Suppressor macrophage treated with lipopolysaccharide for 1 hour (primary cell): ENCODE measurements around the gene ARHGAP24.
"Not testable (repeated sequence)": the region's sequence is repeated elsewhere in the genome, so short reads cannot be mapped to it uniquely, and the experiment has no call there.

Experiments used
- DNase-seq, 3 donors: peaks; one replicate each; pipeline ENCODE4 v3.0.0-alpha.2; 2020 to 2022

ARHGAP24 gene

GRCh38 chr4:85659610-85660218 lies 184.8 kb downstream of the ARHGAP24 start:
- peak; percentile 45 to 80 (median 65) for DNase-seq

GRCh38 chr4:85666625-85667024 lies 191.7 kb downstream of the ARHGAP24 start:
- not testable (repeated sequence) for DNase-seq

- peak in 2 of 3 donors; percentile 27 to 45 for DNase-seq
These were observed 194.3 kb downstream of the ARHGAP24 start for GRCh38 chr4:85669204-85669603.

- DNase-seq, result no peak
These were observed 195.1 kb downstream of the ARHGAP24 start for GRCh38 chr4:85669992-85670548.

- DNase-seq, result no peak
These were observed 196.2 kb downstream of the ARHGAP24 start for GRCh38 chr4:85671120-85671519.

- peak in 2 of 3 donors; percentile 36 to 41 for DNase-seq
These were observed 197.2 kb downstream of the ARHGAP24 start for GRCh38 chr4:85672116-85672515.

- peak in 1 of 3 donors; percentile 24 for DNase-seq
These were observed 198.0 kb downstream of the ARHGAP24 start for GRCh38 chr4:85672959-85673358.

- DNase-seq, result peak in 1 of 3 donors; percentile 20
These were observed 198.6 kb downstream of the ARHGAP24 start for GRCh38 chr4:85673540-85673939.

- no peak for DNase-seq
These were observed 200.4 kb downstream of the ARHGAP24 start for GRCh38 chr4:85675076-85676049.

- DNase-seq, result no peak
These were observed 201.1 kb downstream of the ARHGAP24 start for GRCh38 chr4:85676050-85676425.

GRCh38 chr4:85676850-85677590 lies 202.1 kb downstream of the ARHGAP24 start:
- DNase-seq, result no peak

- peak; percentile 86 to 96 (median 94) for DNase-seq
These were observed 206.3 kb downstream of the ARHGAP24 start for GRCh38 chr4:85681221-85681657.

GRCh38 chr4:85681921-85682320 lies 207.0 kb downstream of the ARHGAP24 start:
- DNase-seq, result no peak

GRCh38 chr4:85682391-85682790 lies 207.4 kb downstream of the ARHGAP24 start:
- DNase-seq, result no peak

GRCh38 chr4:85684676-85685075 lies 209.7 kb downstream of the ARHGAP24 start:
- no peak for DNase-seq

- DNase-seq, result no peak
These were observed 211.4 kb downstream of the ARHGAP24 start for GRCh38 chr4:85686398-85686797.

GRCh38 chr4:85688055-85688740 lies 213.2 kb downstream of the ARHGAP24 start:
- DNase-seq, result no peak

- no peak for DNase-seq
These were observed 221.7 kb downstream of the ARHGAP24 start for GRCh38 chr4:85696661-85697060.

GRCh38 chr4:85697854-85698253 lies 222.9 kb downstream of the ARHGAP24 start:
- DNase-seq, result peak in 2 of 3 donors; percentile 40 to 43

GRCh38 chr4:85700362-85700761 lies 225.4 kb downstream of the ARHGAP24 start:
- DNase-seq, result no peak

- peak; percentile 51 to 91 (median 88) for DNase-seq
These were observed 226.9 kb downstream of the ARHGAP24 start for GRCh38 chr4:85701861-85702321.

- peak in 2 of 3 donors; percentile 42 to 50 for DNase-seq
These were observed 228.1 kb downstream of the ARHGAP24 start for GRCh38 chr4:85703096-85703495.
